Fibroblast of skin of right biceps (primary cell): ENCODE results near the gene SEMA6B.

Experiments used
- DNase-seq: peaks from one replicate; pipeline ENCODE4 v3.0.0-alpha.2; 2013

SEMA6B gene

GRCh38 chr19:4504891-4505569 lies 54.5 kb downstream of the SEMA6B start:
- DNase-seq: no peak

- DNase-seq: no peak
Observed at GRCh38 chr19:4504297-4504701, 55.2 kb downstream of the SEMA6B start.

- no peak for DNase-seq
Observed at GRCh38 chr19:4503825-4504170, 55.7 kb downstream of the SEMA6B start.

GRCh38 chr19:4503132-4503824 lies 56.2 kb downstream of the SEMA6B start:
- no peak for DNase-seq

GRCh38 chr19:4502282-4503131 lies 57.0 kb downstream of the SEMA6B start:
- no peak for DNase-seq

GRCh38 chr19:4501691-4502090 lies 57.8 kb downstream of the SEMA6B start:
- DNase-seq: no peak

GRCh38 chr19:4500841-4501591 lies 58.5 kb downstream of the SEMA6B start:
- no peak for DNase-seq

GRCh38 chr19:4499855-4500254 lies 59.6 kb downstream of the SEMA6B start:
- no peak for DNase-seq

GRCh38 chr19:4499318-4499717 lies 60.2 kb downstream of the SEMA6B start:
- DNase-seq: no peak

- no peak for DNase-seq
Observed at GRCh38 chr19:4498694-4499093, 60.8 kb downstream of the SEMA6B start.

- no peak for DNase-seq
Observed at GRCh38 chr19:4497770-4498389, 61.6 kb downstream of the SEMA6B start.

GRCh38 chr19:4496304-4496703 lies 63.2 kb downstream of the SEMA6B start:
- no peak for DNase-seq

GRCh38 chr19:4495471-4495870 lies 64.0 kb downstream of the SEMA6B start:
- no peak for DNase-seq

- no peak for DNase-seq
Observed at GRCh38 chr19:4494691-4495064, 64.8 kb downstream of the SEMA6B start.

GRCh38 chr19:4493929-4494690 lies 65.4 kb downstream of the SEMA6B start:
- no peak for DNase-seq

- DNase-seq: no peak
Observed at GRCh38 chr19:4493104-4493928, 66.2 kb downstream of the SEMA6B start.
